Activated CD4-positive, alpha-beta T cell treated with anti-CD3 and anti-CD28 coated beads, Interleukin-2, amount 10 ng/mL, durations not matched to agents 24 days and 14 days (primary cell): ENCODE measurements around the gene PIP4K2C. TPM values are rescaled to one million over a fixed set of nuclear protein-coding genes. Genes with fewer than 3 reads are reported as not detected.

Experiments
- DNase-seq: peaks from one replicate; pipeline ENCODE4 v3.0.0; 2022
- H3K27ac Mint-ChIP-seq: one replicate; pipeline ENCODE4 v1.8.0; 2022; ENCODE audit warnings: mild to moderate bottlenecking, mixed read lengths
- H3K27me3 Mint-ChIP-seq: one replicate; pipeline ENCODE4 v1.8.0; 2022; ENCODE audit warnings: mixed read lengths
- H3K36me3 Mint-ChIP-seq: one replicate; pipeline ENCODE4 v1.8.0; 2022; ENCODE audit warnings: low read depth, mild to moderate bottlenecking, mixed read lengths
- H3K4me1 Mint-ChIP-seq: one replicate; pipeline ENCODE4 v1.8.0; 2021; ENCODE audit warnings: mixed read lengths
- H3K4me3 Mint-ChIP-seq: one replicate; pipeline ENCODE4 v1.8.0; 2022; ENCODE audit warnings: mild to moderate bottlenecking, moderate library complexity, mixed read lengths
- H3K9me3 Mint-ChIP-seq: one replicate; pipeline ENCODE4 v1.8.0; 2021; ENCODE audit warnings: mixed read lengths
- intact Hi-C: fragments of 100-400 bp; cut with micrococcal nuclease; formaldehyde crosslinking; loops from one replicate; pipeline ENCODE4 v1.15.1; 2023
- total RNA-seq: library from RNA; stranded (reverse); gene quantifications from 2 replicates; pipeline ENCODE4 v1.2.3, GENCODE V29; 2022

PIP4K2C gene
- total RNA-seq, 1 donor from 2014 or later = 21.5 TPM

GRCh38 chr12:57571926-57572762 is 18.8 kb upstream of the PIP4K2C start:
- no peaks in the 10 kb centered on the region for H3K9me3 Mint-ChIP-seq
- intact Hi-C loops = no loop called here
- H3K27me3 Mint-ChIP-seq = no peaks in the 10 kb centered on the region
- no peaks in the 10 kb centered on the region for H3K36me3 Mint-ChIP-seq
- H3K27ac Mint-ChIP-seq = no peak overlapping the region
- no peaks in the 10 kb centered on the region for H3K4me1 Mint-ChIP-seq
- H3K4me3 Mint-ChIP-seq = no peak overlapping the region
- DNase-seq = no peak

GRCh38 chr12:57574795-57575194 is 16.2 kb upstream of the PIP4K2C start:
- intact Hi-C loops = no loop called here
- no peaks in the 10 kb centered on the region for H3K4me1 Mint-ChIP-seq
- H3K36me3 Mint-ChIP-seq = no peaks in the 10 kb centered on the region
- no peaks in the 10 kb centered on the region for H3K27me3 Mint-ChIP-seq
- DNase-seq = no peak
- H3K27ac Mint-ChIP-seq = no peak overlapping the region
- H3K4me3 Mint-ChIP-seq = no peak overlapping the region
- no peaks in the 10 kb centered on the region for H3K9me3 Mint-ChIP-seq

- no peak overlapping the region for H3K4me3 Mint-ChIP-seq
- no peak for DNase-seq
- H3K27ac Mint-ChIP-seq = no peak overlapping the region
- intact Hi-C loops = no loop called here
- no peaks in the 10 kb centered on the region for H3K4me1 Mint-ChIP-seq
- no peaks in the 10 kb centered on the region for H3K36me3 Mint-ChIP-seq
- no peaks in the 10 kb centered on the region for H3K9me3 Mint-ChIP-seq
- no peaks in the 10 kb centered on the region for H3K27me3 Mint-ChIP-seq
These were observed 15.0 kb upstream of the PIP4K2C start for GRCh38 chr12:57575771-57576612.

- Mint-ChIP-seq H3K36me3 (no peaks in the 10 kb centered on the region), H3K4me3 (no peak overlapping the region), H3K27me3 (no peaks in the 10 kb centered on the region), H3K4me1 (no peaks in the 10 kb centered on the region), H3K9me3 (no peaks in the 10 kb centered on the region), H3K27ac (no peak overlapping the region)
- no peak for DNase-seq
- intact Hi-C loops = no loop called here
These were observed 14.3 kb upstream of the PIP4K2C start for GRCh38 chr12:57576613-57577160.

GRCh38 chr12:57577981-57578758 is 12.8 kb upstream of the PIP4K2C start:
- no peak overlapping the region for H3K4me3 Mint-ChIP-seq
- H3K9me3 Mint-ChIP-seq = no peaks in the 10 kb centered on the region
- no peak overlapping the region for H3K27ac Mint-ChIP-seq
- intact Hi-C loops = no loop called here
- peaks cover under 1% of the 10 kb centered on the region for H3K4me1 Mint-ChIP-seq
- H3K36me3 Mint-ChIP-seq = no peaks in the 10 kb centered on the region
- DNase-seq = no peak
- H3K27me3 Mint-ChIP-seq = no peaks in the 10 kb centered on the region

GRCh38 chr12:57579011-57579410 is 12.0 kb upstream of the PIP4K2C start:
- intact Hi-C loops = no loop called here
- no peak for DNase-seq
- Mint-ChIP-seq H3K27me3 (no peaks in the 10 kb centered on the region), H3K9me3 (no peaks in the 10 kb centered on the region), H3K36me3 (no peaks in the 10 kb centered on the region), H3K4me1 (peaks cover 3% of the 10 kb centered on the region), H3K27ac (no peak overlapping the region), H3K4me3 (no peak overlapping the region)

GRCh38 chr12:57579677-57580465 is 11.1 kb upstream of the PIP4K2C start:
- Mint-ChIP-seq H3K4me3 (no peak overlapping the region), H3K27ac (no peak overlapping the region), H3K4me1 (peaks cover 3% of the 10 kb centered on the region), H3K9me3 (no peaks in the 10 kb centered on the region), H3K36me3 (no peaks in the 10 kb centered on the region), H3K27me3 (peaks cover 2% of the 10 kb centered on the region)
- no peak for DNase-seq
- intact Hi-C loops = loop anchor here (5.0 kb wide), 1 partner anchor 112 kb away; the partner anchor contains the start of gene OS9

- no peak for DNase-seq
- Mint-ChIP-seq H3K27me3 (peaks cover 6% of the 10 kb centered on the region), H3K4me3 (no peak overlapping the region), H3K9me3 (no peaks in the 10 kb centered on the region), H3K27ac (no peak overlapping the region), H3K4me1 (peaks cover 3% of the 10 kb centered on the region), H3K36me3 (no peaks in the 10 kb centered on the region)
- intact Hi-C loops = loop anchor here (5.0 kb wide), 1 partner anchor 112 kb away; the partner anchor contains the start of gene OS9
These were observed 10.6 kb upstream of the PIP4K2C start for GRCh38 chr12:57580466-57580795.

- H3K36me3 Mint-ChIP-seq = no peaks in the 10 kb centered on the region
- no peaks in the 10 kb centered on the region for H3K9me3 Mint-ChIP-seq
- no peak overlapping the region for H3K27ac Mint-ChIP-seq
- intact Hi-C loops = loop anchor here (5.0 kb wide), 1 partner anchor 110 kb away; the partner anchor contains the start of gene OS9
- no peak overlapping the region for H3K4me3 Mint-ChIP-seq
- no peak for DNase-seq
- peaks cover 10% of the 10 kb centered on the region for H3K27me3 Mint-ChIP-seq
- peaks cover 3% of the 10 kb centered on the region for H3K4me1 Mint-ChIP-seq
These were observed 9.2 kb upstream of the PIP4K2C start for GRCh38 chr12:57581802-57582201.

- peaks cover 3% of the 10 kb centered on the region for H3K4me1 Mint-ChIP-seq
- intact Hi-C loops = loop anchor here (5.0 kb wide), 1 partner anchor 110 kb away; the partner anchor contains the start of gene OS9
- no peak for DNase-seq
- H3K9me3 Mint-ChIP-seq = no peaks in the 10 kb centered on the region
- H3K27ac Mint-ChIP-seq = no peak overlapping the region
- H3K27me3 Mint-ChIP-seq = peaks cover 10% of the 10 kb centered on the region
- no peaks in the 10 kb centered on the region for H3K36me3 Mint-ChIP-seq
- no peak overlapping the region for H3K4me3 Mint-ChIP-seq
These were observed 8.6 kb upstream of the PIP4K2C start for GRCh38 chr12:57582440-57582839.

GRCh38 chr12:57583008-57583831 is 7.8 kb upstream of the PIP4K2C start:
- Mint-ChIP-seq H3K4me3 (no peak overlapping the region), H3K27me3 (peaks cover 10% of the 10 kb centered on the region), H3K4me1 (peaks cover 3% of the 10 kb centered on the region), H3K27ac (no peak overlapping the region), H3K9me3 (no peaks in the 10 kb centered on the region), H3K36me3 (no peaks in the 10 kb centered on the region)
- DNase-seq = peak; percentile 92
- intact Hi-C loops = loop anchor here (1.0 to 5.0 kb wide), 3 partner anchors 38 to 159 kb away; partner anchors contain the start of gene OS9

GRCh38 chr12:57584050-57584449 is 6.9 kb upstream of the PIP4K2C start:
- Mint-ChIP-seq H3K9me3 (no peaks in the 10 kb centered on the region), H3K27ac (no peak overlapping the region), H3K36me3 (no peaks in the 10 kb centered on the region), H3K4me1 (peaks cover 3% of the 10 kb centered on the region), H3K27me3 (peaks cover 10% of the 10 kb centered on the region), H3K4me3 (no peak overlapping the region)
- no peak for DNase-seq
- intact Hi-C loops = loop anchor here (5.0 kb wide), 1 partner anchor 108 kb away; the partner anchor contains the start of gene OS9
